HUES6 (cell line): Measurements from ENCODE around the gene FABP1.

Experiments used
- H3K27ac ChIP-seq: 2 replicates; pipeline ENCODE4 v1.7.0; 2013; ENCODE audit warnings: low read depth, mild to moderate bottlenecking, low read length, inconsistent platforms
- H3K27me3 ChIP-seq: 2 replicates; pipeline ENCODE4 v1.6.1; 2013; ENCODE audit warnings: low read length; ENCODE audit not compliant: control insufficient read depth, insufficient read depth
- H3K36me3 ChIP-seq: 2 replicates; pipeline ENCODE4 v1.6.1; 2013; ENCODE audit warnings: low read length; ENCODE audit not compliant: control insufficient read depth, insufficient read depth
- H3K4me1 ChIP-seq: 2 replicates; pipeline ENCODE4 v1.6.1; 2013; ENCODE audit warnings: low read length; ENCODE audit not compliant: control insufficient read depth, insufficient read depth
- H3K4me3 ChIP-seq: 2 replicates; pipeline ENCODE4 v1.5.1; 2013; ENCODE audit warnings: low read depth, low read length
- H3K9ac ChIP-seq: one replicate; pipeline ENCODE4 v1.6.1; 2013; ENCODE audit warnings: mild to moderate bottlenecking, low read length
- H3K9me3 ChIP-seq: 2 replicates; pipeline ENCODE4 v1.6.1; 2013; ENCODE audit warnings: low read depth, low read length; ENCODE audit not compliant: control insufficient read depth, insufficient read depth

FABP1 gene

GRCh38 chr2:88078643-88079172 is 49.2 kb downstream of the FABP1 start:
- Histone ChIP-seq H3K9ac (no peak overlapping the region), H3K4me3 (no peak overlapping the region), H3K36me3 (no peaks in the 10 kb centered on the region), H3K4me1 (peaks cover 19% of the 10 kb centered on the region), H3K27me3 (no peaks in the 10 kb centered on the region), H3K27ac (no peak overlapping the region), H3K9me3 (peaks cover 5% of the 10 kb centered on the region; the same call in 1 of the 2 replicates)

GRCh38 chr2:88077080-88077479 is 50.8 kb downstream of the FABP1 start:
- Histone ChIP-seq H3K27me3 (no peaks in the 10 kb centered on the region), H3K27ac (no peak overlapping the region), H3K9ac (no peak overlapping the region), H3K4me1 (peaks cover 4% of the 10 kb centered on the region), H3K4me3 (no peak overlapping the region), H3K9me3 (peaks cover 5% of the 10 kb centered on the region; the same call in 1 of the 2 replicates), H3K36me3 (no peaks in the 10 kb centered on the region)

DNA sequence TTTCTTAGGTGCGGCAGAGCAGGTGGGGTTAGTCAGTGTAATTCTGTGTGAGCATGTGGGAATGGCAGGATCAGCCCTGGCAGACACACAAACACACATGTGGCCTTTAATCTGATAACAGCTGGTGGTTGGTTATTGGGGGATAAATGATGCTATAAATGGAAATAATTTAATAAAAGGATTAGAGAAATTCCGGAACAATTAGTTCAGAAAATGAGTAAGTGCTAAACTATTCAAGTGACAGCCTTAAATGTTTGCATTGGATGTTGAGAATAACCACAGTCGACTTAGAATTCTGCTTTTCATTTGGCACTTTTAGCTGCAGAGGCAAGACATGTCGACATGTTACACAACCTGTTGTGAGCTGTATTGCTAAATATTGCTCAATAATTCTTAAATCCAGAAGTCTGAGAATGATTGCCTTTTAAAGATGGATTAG is 53.0 kb downstream of the FABP1 start:
- H3K9me3 ChIP-seq, result peaks cover 5% of the 10 kb centered on the region; the same call in 1 of the 2 replicates
- peaks cover 5% of the 10 kb centered on the region; the same call in 1 of the 2 replicates for H3K4me1 ChIP-seq
- no peak overlapping the region for H3K4me3 ChIP-seq
- H3K36me3 ChIP-seq, result no peaks in the 10 kb centered on the region
- no peak overlapping the region for H3K27ac ChIP-seq
- H3K27me3 ChIP-seq, result no peaks in the 10 kb centered on the region
- H3K9ac ChIP-seq, result no peak overlapping the region

DNA sequence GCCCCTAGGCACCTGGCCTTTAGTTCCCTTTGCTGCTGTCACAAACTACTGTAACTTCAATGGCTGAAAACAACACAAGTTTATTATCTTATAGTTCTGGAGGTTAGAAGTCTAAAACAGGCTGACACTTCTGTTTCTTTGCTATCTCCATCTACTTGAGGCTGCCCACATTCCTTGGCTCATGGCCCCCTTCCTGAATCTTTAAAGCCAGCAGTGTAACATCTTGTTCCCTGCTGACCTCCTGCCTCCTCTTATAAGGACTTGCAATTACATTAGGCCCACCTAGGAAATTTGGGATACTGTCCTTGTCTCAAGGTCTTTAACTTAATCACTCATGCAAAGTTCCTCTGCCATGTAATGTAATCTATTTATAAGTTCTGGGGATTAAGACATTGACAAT is 53.7 kb downstream of the FABP1 start:
- peaks cover 5% of the 10 kb centered on the region; the same call in 1 of the 2 replicates for H3K9me3 ChIP-seq
- H3K27me3 ChIP-seq, result no peaks in the 10 kb centered on the region
- no peak overlapping the region for H3K27ac ChIP-seq
- H3K4me3 ChIP-seq, result no peak overlapping the region
- H3K4me1 ChIP-seq, result peaks cover 7% of the 10 kb centered on the region; the same call in 1 of the 2 replicates
- no peak overlapping the region for H3K9ac ChIP-seq
- H3K36me3 ChIP-seq, result no peaks in the 10 kb centered on the region
